IPS-11a (cell line): ENCODE results near the gene OLFML3.

Source experiments
- H3K4me3 ChIP-seq: one replicate; pipeline ENCODE4 v1.5.1; 2013; ENCODE audit warnings: low read depth, low read length, control low read depth

The OLFML3 gene

DNA sequence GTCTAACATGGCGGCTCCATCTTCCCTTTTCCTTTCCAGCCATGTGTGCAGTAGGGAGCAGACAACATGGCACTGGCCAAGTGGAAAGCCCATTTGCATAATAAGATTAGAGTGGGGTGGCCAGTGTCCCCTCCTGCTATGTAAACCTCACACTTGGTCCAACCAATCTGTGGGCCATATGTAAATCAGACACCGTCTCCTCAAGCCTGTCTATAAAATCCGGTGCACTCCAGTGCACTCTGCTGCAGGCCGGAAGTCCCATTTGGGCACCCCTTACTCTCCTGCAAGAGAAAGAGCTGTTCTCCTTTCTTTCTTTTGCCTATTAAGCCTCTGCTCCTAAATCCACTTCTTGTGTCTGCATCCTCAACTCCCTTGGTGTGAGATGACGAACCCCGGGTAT lies 44.1 kb downstream of the OLFML3 start:
- H3K4me3 ChIP-seq: no peak overlapping the region

DNA sequence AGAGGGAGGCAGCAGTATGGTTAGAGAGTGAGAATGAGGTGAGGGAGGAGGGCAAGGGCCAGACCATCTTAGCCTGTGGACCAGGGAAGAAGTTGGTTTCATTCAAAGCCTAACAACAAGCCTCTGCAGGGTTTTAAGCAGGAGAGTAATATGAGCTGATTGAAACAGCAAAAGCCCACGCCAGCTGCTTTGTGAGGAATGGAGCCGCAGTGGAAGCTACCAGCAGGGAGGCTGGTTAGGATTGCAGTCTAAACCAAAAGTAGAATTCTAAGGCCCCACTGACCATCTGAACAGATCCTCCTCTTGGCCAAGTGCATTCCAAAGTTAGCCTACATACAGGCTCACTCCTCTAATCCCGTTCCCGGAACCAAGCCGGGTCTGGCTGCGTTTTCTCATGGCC lies 44.8 kb downstream of the OLFML3 start:
- H3K4me3 ChIP-seq: no peak overlapping the region

DNA sequence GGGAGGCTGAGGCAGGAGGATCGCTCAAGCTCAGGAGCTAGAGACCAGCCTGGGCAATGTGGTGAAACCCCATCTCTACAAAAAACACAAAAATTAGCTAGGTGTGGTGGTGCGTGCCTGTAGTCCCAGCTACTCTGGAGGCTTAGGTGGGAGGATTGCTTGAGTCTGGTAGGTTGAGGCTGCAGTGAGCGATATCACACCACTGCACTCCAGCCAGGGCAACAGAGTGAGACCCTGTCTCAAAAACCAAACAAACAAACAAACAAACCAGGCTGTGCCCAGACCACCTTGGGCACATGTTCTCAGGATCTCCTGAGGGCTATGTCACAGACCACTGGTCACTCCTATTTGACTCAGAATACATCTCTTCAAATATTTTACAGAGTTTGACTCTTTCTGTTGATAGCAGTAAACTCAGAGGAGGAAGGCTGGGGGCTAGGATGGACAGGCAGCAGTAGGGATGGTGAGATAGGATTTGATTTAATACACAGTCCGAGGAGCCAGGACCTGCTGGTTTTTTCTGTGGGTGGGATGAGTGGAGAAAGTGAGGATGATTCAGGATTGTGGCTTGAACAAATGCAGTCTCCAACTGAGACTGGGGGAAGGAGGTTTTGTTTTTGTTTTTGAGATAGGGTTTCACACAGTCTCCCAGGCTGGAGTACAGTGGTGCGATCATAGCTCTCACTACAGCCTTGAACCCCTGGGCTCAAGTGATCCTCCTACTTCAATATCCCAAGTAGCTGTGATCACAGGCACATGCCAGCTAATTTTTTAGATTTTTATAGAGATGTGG lies 46.5 kb downstream of the OLFML3 start:
- H3K4me3 ChIP-seq: no peak overlapping the region

DNA sequence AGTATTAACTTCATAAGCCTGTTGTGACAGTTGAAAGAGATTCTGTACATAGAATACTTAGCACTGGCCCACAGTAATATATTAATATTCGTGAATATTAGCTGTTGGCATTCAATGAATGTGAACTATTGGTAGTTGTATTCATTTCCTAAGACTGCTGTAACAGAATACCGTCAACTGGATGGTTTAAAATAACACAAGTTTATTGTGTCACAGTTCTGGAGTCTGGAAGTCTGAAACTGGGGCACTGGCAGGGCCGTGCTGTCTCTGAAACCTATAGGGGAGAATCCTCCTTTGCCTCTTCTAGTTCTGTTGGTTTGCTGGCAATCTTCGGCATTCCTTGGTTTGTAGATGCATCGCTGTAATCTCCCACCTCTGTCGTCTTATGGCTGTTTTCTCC lies 47.5 kb downstream of the OLFML3 start:
- no peak overlapping the region for H3K4me3 ChIP-seq
